HT1080 (cell line): ENCODE measurements around the gene SELENOV. TPM values are rescaled to one million over a fixed set of nuclear protein-coding genes. Genes with fewer than 3 reads are reported as not detected.

ENCODE experiments used
- DNase-seq: peaks from one replicate; pipeline ENCODE4 v3.0.0-alpha.2; 2015; ENCODE audit warnings: low read depth
- total RNA-seq: library from RNA; depleted of rRNA; stranded (reverse); fragments of >200 nt; shearing (Covaris generic); gene quantifications from 2 replicates; pipeline ENCODE4 v1.2.3, GENCODE V29; 2014; rRNA removed

Gene SELENOV
- total RNA-seq, 1 experiment from 2014 or later = not detected

DNA sequence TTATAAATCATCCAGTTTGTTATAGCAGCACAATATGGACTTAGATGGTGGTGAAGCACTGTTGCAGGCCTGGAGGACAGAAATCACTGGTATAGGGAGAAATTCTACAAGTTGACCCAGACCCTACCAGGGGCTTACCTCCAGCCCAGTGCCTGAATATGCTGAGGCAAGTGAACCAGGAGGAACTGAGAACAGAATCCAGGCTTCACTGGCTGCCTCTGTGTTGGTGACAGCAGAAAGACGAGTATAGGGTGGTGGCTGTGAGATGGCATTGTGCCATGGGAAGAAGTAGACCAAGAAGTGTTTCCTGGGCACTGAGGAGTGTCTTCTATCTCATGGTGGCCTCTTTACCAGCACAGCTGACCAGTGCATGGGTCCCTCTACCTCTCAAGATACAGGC, 40.9 kb downstream of the SELENOV start:
- no peak for DNase-seq

DNA sequence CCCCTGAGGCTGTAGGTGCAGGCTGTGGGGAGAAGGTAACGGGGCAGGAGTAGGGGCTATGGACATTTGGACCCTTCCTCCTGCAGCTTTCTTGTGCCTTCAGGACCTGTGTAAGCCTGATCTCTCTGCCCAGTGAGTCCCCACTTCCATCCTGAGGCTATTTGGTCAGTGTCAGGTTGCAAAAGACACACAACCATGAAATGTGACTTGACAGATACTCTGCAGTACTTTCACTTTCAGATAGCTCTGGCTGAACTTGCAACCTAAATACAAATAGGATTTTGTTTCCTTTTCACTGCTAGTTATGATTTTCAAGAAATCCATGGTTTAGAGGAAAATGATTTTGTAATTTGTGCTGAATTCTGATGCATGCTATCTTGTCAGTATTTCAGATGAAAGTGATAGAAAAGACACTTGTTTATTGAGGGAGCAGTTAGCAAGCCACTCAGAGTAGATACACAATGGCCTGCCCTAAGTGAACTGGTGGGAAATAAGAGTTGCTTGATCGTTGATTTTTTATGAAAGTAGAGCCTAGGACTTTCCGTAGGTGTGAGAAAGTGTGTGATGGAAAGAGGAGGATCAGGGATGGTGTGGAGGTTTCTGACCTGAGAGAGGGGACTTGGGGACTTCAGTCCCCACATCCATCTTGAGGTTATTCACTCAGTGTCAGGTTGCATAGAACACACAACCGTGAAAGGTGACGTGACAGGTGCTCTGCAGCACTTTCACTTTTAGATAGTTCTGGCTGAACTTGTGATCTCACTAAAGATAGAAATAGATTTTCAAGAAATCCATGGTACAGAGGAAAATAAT, 43.1 kb downstream of the SELENOV start:
- peak; percentile 39 for DNase-seq

DNA sequence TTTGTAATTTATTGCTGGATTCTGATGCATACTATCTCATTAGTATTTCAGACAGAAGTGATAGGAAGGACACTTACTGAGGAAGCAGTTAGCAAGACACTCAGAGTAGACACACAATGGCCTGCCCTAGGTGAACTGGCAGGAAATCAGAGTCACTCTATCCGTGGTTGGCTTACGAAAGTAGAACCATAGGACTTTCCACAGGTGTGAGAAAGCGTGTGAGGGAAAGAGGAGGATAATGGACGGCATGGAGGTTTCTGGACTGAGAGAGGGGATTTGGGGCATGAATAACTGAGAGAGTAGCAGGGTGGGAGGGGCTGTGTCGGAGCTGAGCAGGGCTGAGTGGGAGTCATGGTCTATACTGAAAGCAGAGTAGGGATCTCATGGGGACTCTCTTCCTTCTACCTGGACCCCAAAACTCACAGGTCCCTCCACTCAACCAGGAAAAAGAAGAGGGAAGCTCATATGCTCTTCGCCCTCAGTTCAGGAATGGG, 43.7 kb downstream of the SELENOV start:
- DNase-seq = no peak

DNA sequence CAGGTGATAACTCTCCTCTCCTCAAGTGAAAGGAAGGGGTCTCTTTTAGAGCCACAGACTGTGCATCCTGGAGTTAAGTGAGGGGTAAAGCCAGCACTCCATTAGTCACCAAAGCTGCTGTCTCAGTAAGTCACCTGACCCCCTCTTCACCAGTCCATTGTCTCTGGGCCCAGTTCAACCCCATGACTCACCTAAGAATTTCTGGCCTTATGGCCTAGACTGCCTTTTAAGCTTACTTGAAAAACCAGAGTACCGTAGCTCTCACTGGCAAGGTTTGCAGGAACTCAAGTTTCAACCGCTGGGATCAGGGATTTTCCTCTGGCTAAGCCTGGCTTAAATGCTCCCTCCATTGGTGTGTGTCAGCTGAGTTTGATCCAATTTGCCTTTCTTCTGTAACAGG, 48.5 kb downstream of the SELENOV start:
- DNase-seq = peak; percentile 92

DNA sequence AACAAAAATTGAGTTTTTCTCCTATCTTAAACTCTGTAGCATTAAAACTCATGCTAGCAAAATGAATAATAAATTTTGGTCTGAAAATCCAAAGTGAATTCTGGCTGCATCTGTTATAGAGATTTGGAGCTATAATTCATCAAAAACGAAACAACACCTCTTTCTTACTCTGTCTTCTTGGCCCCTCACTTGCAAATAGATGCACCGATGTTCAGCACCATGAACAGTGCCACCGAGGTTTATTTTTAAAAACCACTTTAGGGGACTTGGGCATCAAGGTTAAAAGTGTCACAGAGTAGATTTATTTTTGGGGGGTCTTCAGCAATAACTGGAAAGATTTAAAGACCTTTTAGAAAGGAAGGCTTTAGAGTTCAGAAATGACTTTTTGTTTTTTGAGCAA, 51.1 kb downstream of the SELENOV start:
- no peak for DNase-seq

DNA sequence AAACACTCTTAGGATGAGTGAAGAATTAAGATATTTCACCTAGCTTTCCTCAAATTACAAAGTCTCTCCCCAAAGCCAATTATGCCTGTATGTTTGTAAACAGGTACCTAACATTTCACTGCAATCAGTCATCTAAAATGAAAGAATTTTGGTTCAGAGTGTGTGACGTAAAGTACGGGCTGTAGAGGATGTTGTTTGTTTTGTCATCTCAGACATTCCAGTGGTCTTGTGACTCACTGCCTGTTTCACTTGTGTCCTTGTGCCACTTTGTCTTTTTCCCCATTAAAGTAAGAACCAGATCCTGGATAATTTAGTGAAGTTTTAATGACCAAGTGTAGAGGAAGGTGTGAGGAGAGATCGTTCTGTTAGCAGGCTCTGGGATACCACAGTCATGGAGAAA, 53.7 kb downstream of the SELENOV start:
- DNase-seq = peak; percentile 68

Other genes starting within 250 kb of the SELENOV start
- not detected in 2 replicates for gene IFNL2, start 246.7 kb upstream of the SELENOV start, total RNA-seq
- gene IFNL1, start 218.7 kb upstream of the SELENOV start, total RNA-seq = not detected in 2 replicates
- 1.3 and 4.0 TPM in 2 replicates for gene LRFN1, start 194.3 kb upstream of the SELENOV start, total RNA-seq
- gene GMFG, start 179.1 kb upstream of the SELENOV start, total RNA-seq = 3.6 and 3.8 TPM in 2 replicates
- gene SAMD4B, start 172.7 kb upstream of the SELENOV start, total RNA-seq = 75.1 and 129 TPM in 2 replicates
- gene PAF1, start 124.0 kb upstream of the SELENOV start, total RNA-seq = 47.3 and 56.1 TPM in 2 replicates
- gene MED29, start 123.8 kb upstream of the SELENOV start, total RNA-seq = 24.6 and 47.3 TPM in 2 replicates
- 1.3 and 2.8 TPM in 2 replicates for gene ZFP36, start 108.3 kb upstream of the SELENOV start, total RNA-seq
- 14.0 and 16.5 TPM in 2 replicates for gene PLEKHG2, start 102.5 kb upstream of the SELENOV start, total RNA-seq
- gene RPS16, start 79.2 kb upstream of the SELENOV start, total RNA-seq = 222 and 315 TPM in 2 replicates
- gene SUPT5H, start 69.6 kb upstream of the SELENOV start, total RNA-seq = 86.2 and 91.6 TPM in 2 replicates
- 158 and 199 TPM in 2 replicates for gene TIMM50, start 34.3 kb upstream of the SELENOV start, total RNA-seq
- 0.80 and 1.2 TPM in 2 replicates for gene DLL3, start 16.2 kb upstream of the SELENOV start, total RNA-seq
- 4.6 and 5.1 TPM in 2 replicates for gene EID2B, start 17.7 kb downstream of the SELENOV start, total RNA-seq
- gene EID2, start 25.0 kb downstream of the SELENOV start, total RNA-seq = 19.4 and 21.8 TPM in 2 replicates
- not detected in 2 replicates for gene LGALS13, start 87.4 kb downstream of the SELENOV start, total RNA-seq
- gene LGALS16, start 140.8 kb downstream of the SELENOV start, total RNA-seq = not detected in 2 replicates
- gene LGALS14, start 189.3 kb downstream of the SELENOV start, total RNA-seq = not detected in 2 replicates
- gene CLC, start 222.9 kb downstream of the SELENOV start, total RNA-seq = not detected in 2 replicates